CD4-positive, alpha-beta T cell treated with Interleukin-4 for 4 hours (primary cell): ENCODE data around the gene RB1.

ENCODE experiments used
- DNase-seq: peaks from one replicate; pipeline ENCODE4 v3.0.0-alpha.2; 2020

Gene RB1

GRCh38 chr13:48356750-48357149, 53.2 kb downstream of the RB1 start:
- DNase-seq = no peak

- DNase-seq = no peak
Observed at GRCh38 chr13:48369988-48370387, 66.4 kb downstream of the RB1 start.

DNA sequence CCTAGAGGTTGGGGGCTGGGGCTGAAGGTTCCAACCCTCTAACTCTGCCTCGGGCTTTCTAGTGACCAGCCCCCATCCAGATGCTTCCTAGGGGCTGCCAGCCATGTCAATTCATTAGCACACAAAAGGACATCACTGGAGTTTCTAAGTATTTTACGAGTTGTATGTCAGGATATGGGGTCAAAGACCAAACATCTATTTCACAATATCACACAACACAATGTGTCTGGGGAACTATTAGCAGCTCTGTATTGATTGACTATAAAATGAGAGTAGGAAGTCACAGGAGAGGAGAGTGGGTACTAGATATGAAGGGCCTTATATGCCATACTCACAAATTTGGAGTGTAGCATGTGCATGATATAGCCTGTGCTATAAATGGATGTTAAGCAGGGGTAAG, 67.3 kb downstream of the RB1 start:
- DNase-seq = no peak

GRCh38 chr13:48377857-48378256, 74.3 kb downstream of the RB1 start:
- DNase-seq = no peak

DNA sequence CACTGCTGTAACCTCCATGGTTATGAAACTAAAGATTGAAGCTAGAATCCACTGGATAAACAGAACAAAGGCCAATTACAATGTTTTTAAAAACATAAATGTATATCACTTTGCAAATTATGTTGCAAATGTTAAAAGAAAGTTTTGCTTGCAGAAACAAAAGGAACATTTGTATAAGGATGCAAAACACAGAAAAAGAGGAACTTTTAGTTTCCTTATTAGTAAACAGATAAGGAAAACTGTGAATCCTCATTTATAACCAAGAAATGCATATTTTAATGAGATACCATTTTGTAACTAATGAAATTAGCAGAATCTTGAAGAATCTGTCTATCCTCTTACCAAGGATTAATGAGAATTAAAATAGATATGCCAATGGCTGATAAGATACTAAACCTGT, 77.0 kb downstream of the RB1 start:
- DNase-seq = no peak

GRCh38 chr13:48383384-48383783, 79.8 kb downstream of the RB1 start:
- no peak for DNase-seq

DNA sequence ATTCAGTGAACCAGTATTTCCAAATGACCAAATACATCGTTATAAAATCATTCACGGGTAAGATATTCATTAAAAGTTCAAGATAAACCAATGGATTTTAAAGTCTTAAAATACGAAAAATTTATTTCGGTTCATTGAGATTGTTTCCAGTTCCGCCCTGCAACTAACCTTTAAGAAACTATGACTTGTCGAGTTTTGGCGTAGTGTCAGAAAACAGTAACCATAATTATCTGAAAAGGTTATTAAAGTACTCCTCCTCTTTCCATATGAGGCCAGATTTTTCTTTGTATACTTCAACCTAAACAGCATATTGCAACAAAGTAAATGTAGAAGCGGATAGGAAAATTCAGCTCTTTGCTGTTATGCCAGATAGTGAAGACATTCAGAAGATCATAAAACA, 83.3 kb downstream of the RB1 start:
- no peak for DNase-seq

GRCh38 chr13:48391257-48391656, 87.7 kb downstream of the RB1 start:
- no peak for DNase-seq

- no peak for DNase-seq
Observed at GRCh38 chr13:48393030-48393697, 89.6 kb downstream of the RB1 start.

DNA sequence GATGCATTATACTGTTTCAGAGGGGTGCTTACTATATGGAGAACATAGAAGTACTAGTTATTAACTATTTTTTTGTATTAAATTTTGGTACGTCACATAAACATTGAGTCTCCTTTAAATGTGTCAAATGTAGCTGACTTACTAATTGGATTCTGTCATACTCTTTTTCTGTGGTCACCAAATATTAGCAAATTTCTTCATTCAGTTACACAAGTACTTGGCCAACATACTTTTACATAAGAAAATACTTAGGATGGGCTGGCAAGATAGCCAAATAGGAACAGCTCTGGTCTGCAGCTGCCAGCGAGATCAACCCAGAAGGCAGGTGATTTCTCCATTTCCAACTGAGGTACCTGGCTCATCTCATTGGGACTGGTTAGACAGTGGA, 90.1 kb downstream of the RB1 start:
- DNase-seq = no peak

GRCh38 chr13:48397744-48398143, 94.2 kb downstream of the RB1 start:
- DNase-seq = no peak

DNA sequence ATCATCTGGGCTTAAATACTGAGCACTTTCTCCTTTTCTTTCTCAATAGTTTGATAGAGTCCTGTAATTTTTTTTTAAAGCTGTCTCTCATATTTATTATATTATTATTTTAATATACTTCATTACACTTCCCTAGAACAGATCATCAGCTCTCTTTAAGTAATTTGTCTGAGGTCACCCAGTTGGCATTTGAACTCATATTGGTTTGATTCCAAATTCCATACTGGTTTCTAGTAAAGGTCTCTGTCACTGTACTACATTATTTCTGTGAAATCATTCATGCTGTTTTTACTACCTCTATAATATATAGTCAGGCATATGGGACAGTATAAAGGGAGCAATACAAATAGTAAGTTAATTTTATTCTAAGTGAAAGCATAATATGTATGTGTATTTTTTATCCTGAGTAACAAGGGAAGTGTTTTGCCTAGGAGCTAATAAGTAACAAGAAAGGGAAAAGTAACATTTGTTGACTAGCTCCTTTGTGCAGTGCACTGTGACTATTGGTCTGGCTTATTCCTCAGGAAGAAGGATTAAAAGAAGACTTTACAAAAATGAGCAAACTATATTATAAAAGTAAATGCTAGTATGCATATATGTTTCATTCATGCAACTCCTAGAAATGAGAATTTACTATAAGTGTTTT, 95.0 kb downstream of the RB1 start:
- DNase-seq = no peak

DNA sequence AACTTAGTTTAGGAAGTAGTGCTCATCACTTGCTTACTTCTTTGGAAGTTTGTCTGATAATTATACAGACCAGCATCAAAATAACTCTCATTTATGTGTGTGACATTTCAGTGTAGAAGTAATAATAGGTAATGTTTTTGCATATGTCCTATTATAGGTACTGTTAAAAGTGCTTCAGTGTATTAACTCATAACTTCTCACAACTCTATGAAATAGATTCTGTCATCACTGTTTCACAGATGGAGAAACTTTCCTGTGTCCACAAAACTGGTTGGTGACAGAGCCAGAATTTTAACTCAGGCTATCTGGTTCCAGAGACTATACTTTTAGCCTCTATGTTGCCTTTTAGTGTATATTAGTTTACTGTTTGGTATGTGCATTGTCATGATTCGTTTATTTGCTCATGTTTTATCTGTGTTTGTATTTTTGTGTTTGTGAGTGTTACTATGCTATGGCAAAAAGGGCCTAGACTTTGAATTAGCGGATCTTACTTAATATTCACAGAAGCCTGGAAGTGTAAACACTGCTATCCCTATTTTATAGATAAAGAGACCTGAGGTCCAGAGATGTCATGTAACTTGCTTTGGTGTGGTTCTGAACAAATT, 96.6 kb downstream of the RB1 start:
- no peak for DNase-seq

GRCh38 chr13:48400850-48401291, 97.3 kb downstream of the RB1 start:
- peak; percentile 47 for DNase-seq

DNA sequence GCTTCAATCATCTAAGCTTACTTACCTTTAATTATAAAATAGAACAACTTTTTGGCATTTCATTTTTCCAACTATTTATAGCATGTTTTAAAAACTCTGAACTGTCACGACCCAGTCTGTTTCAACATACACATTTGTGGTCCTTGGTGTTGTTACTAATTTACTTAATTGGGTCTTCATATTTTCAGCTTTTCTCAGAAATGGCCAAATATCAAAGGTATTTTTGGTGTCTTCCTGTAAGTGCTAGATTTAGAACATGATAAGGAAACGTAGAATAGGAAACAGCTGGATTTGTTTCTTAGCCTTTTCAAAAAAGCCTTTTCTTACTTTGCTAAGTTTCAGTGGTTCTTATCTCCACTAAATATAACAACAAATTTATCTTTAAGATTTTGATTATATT, 97.9 kb downstream of the RB1 start:
- DNase-seq = peak; percentile 42

GRCh38 chr13:48402325-48402932, 98.9 kb downstream of the RB1 start:
- DNase-seq = no peak

- peak; percentile 58 for DNase-seq
Observed at GRCh38 chr13:48403151-48403631, 99.6 kb downstream of the RB1 start.

DNA sequence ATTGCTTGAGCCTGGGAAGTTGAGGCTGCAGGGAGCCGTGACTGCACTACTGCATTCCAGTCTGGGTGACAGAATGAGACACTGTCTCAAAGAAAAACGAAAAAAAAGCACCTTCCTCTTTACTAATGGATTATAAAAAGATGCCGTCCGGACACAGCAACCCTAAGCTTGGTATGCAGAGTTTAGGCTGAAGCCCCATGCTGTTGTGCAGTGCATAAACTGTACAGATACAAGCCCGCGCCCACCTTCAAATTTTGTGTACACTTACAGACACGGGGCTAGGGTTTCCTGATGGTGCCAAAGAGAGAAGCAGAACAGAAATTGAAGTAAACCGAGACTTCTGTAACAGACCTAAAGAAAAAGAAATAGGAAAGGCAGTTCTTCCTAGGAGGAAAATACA, 100.4 kb downstream of the RB1 start:
- DNase-seq = no peak

DNA sequence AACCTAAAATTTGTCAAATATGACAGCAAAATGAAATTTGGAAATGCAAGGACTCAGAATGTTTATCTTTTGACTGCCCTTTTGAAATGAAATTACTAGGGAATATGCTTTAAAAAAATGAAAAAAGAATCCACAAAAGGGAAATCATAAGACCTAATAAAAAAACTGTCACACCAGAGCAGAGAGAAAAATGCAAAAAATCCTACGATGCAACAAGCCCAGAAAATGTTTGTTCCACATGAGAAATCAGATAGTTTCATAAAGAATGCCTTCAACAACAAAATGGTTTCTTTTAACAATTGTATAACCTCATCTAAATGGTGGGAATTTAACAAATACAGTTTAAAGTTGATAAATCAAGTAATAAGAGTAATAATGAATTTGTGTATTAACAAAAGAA, 101.4 kb downstream of the RB1 start:
- no peak for DNase-seq

DNA sequence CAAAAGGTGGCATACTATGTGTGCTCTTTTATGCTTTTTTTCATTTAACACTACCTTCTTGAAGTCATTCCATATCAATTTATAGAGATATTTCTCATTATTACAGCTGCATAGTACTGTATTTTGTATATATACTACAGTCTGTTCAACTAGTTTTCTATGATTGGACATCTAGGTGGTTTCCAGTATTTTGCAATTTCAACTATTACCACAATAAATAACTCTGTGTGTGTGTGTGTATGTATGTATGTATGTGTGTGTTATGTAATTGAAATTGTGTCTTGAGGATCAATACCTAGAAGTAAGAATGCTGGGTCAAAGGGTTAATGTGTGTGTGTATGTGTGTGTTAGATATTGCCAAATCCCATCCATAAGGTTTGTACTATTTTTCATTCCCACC, 102.3 kb downstream of the RB1 start:
- peak; percentile 49 for DNase-seq

DNA sequence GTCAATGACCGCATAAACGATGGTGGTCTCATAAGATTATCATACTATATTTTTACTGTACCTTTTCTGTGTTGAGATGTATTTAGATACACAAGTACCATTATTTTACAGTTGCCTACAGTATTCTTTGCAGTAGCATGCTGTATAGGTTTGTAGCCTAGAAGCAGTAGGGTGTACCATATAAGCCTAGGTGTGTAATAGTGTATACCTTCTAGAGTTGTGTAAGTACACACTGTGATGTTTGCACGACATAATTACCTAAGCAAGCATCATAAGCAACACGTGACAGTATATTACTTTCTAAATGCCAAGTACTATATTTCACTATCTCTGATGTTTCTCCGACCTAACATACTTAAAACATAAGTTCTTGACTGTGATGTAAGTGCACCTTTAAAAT, 106.6 kb downstream of the RB1 start:
- DNase-seq = peak; percentile 40

DNA sequence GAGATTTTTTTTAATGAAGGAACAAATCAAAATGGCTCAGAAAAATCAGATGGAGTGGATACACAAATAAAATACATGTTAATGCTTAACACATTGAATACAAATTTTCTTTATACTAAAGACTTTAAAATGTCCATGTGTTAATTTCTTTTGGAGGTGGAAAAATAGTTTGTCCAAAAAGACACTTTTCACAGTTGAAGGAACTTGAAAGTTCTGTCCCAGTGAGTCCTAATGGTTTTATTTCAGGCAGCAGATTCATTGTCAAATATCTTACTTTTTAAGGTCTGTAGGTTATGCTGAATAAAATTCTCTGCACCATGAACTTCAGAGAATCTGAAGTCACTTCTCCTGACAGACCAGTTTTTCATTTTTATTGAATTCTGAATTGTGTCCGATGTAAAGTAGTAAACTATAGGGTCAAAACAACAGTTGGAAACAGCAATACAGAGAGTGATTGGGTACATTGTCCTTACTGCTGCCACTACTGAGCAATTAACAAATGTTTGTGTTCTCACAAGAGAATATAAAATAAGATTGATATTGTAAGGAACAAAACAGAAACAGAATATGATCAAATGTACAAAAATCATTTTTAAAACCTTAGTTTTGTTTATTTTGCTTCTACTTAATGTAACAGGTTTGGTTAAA, 107.7 kb downstream of the RB1 start:
- DNase-seq = no peak

DNA sequence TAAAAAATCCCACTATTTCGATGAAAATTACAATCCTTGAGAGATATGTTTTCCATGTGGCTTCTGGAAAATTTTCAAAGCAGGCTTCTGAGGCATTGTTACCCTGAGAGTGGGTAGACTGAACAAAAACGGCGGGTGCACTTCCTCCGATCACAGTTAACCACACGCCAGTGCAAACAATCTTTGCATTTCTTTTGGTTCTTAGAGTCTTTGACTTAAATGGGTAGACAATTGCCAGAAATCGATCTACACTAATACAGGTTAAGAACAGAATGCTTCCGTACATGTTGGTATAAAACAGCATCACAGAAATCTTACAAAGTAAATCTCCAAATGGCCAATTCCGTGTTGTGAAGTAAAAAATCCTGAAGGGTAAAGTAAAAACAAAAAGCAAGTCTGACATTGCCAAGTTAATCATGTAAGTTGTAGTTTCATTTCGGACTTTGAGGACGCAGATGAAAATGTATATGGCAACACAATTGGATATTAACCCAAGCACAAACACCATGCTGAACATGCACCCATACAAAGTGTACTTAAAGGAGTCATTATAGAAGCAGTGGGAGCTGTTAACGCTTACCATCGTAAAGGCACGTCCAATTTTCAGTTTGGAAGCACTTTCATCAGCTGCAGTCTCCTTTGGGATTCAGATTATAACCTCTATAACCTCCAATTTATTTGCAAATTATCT, 108.4 kb downstream of the RB1 start:
- DNase-seq = peak; percentile 61
